Activated CD4-positive, CD25-positive, alpha-beta regulatory T cell treated with anti-CD3 and anti-CD28 coated beads, Interleukin-2, amount 50 U/mL, for 24 hours (primary cell): ENCODE measurements around the gene TTC7B.

ENCODE experiments used
- ATAC-seq, 2 donors: fragments of 150-1000 bp; cut with Tn5 transposase; one replicate each; pipeline ENCODE4 v1.10.0; 2021; ENCODE audit warnings: mild to moderate bottlenecking in 1 of 2, moderate library complexity in 1 of 2

The TTC7B gene

GRCh38 chr14:90642244-90642717 is 173.9 kb downstream of the TTC7B start:
- ATAC-seq = no peak

- ATAC-seq = no peak
Measured at GRCh38 chr14:90641615-90642243, 174.5 kb downstream of the TTC7B start.

- ATAC-seq = no peak
Measured at GRCh38 chr14:90641168-90641567, 175.1 kb downstream of the TTC7B start.

- no peak for ATAC-seq
Measured at GRCh38 chr14:90639641-90640040, 176.6 kb downstream of the TTC7B start.

GRCh38 chr14:90632871-90633270 is 183.4 kb downstream of the TTC7B start:
- no peak for ATAC-seq

- no peak for ATAC-seq
Measured at GRCh38 chr14:90632451-90632850, 183.8 kb downstream of the TTC7B start.

GRCh38 chr14:90630171-90630806 is 185.9 kb downstream of the TTC7B start:
- no peak for ATAC-seq

- no peak for ATAC-seq
Measured at GRCh38 chr14:90629471-90629870, 186.8 kb downstream of the TTC7B start.

- no peak for ATAC-seq
Measured at GRCh38 chr14:90628825-90629224, 187.4 kb downstream of the TTC7B start.

GRCh38 chr14:90627478-90627877 is 188.8 kb downstream of the TTC7B start:
- ATAC-seq = no peak

GRCh38 chr14:90626550-90626949 is 189.7 kb downstream of the TTC7B start:
- no peak for ATAC-seq

GRCh38 chr14:90625445-90625844 is 190.8 kb downstream of the TTC7B start:
- no peak for ATAC-seq

GRCh38 chr14:90624732-90625400 is 191.4 kb downstream of the TTC7B start:
- ATAC-seq = no peak

GRCh38 chr14:90624227-90624626 is 192.0 kb downstream of the TTC7B start:
- no peak for ATAC-seq

GRCh38 chr14:90621201-90621600 is 195.0 kb downstream of the TTC7B start:
- ATAC-seq = no peak

- ATAC-seq = no peak
Measured at GRCh38 chr14:90620568-90621077, 195.6 kb downstream of the TTC7B start.

GRCh38 chr14:90619911-90620310 is 196.3 kb downstream of the TTC7B start:
- ATAC-seq = no peak

- ATAC-seq = no peak
Measured at GRCh38 chr14:90617961-90618360, 198.3 kb downstream of the TTC7B start.

GRCh38 chr14:90616881-90617280 is 199.3 kb downstream of the TTC7B start:
- no peak for ATAC-seq

- no peak for ATAC-seq
Measured at GRCh38 chr14:90616313-90616712, 199.9 kb downstream of the TTC7B start.

- ATAC-seq = no peak
Measured at GRCh38 chr14:90615517-90616060, 200.6 kb downstream of the TTC7B start.

GRCh38 chr14:90614696-90615516 is 201.3 kb downstream of the TTC7B start:
- no peak for ATAC-seq

GRCh38 chr14:90613997-90614396 is 202.2 kb downstream of the TTC7B start:
- ATAC-seq = no peak
